H4 (cell line): Measurements from ENCODE around the gene MANSC1. TPM values are rescaled to one million over a fixed set of nuclear protein-coding genes. Genes with fewer than 3 reads are reported as not detected.
"Not testable (repeated sequence)": the region's sequence is repeated elsewhere in the genome, so short reads cannot be mapped to it uniquely, and the experiment has no call there.

Experiments used
- DNase-seq: peaks from one replicate; pipeline ENCODE4 v3.0.0-alpha.2; 2015; ENCODE audit warnings: low spot score
- total RNA-seq: library from RNA; depleted of rRNA; stranded (reverse); fragments of >200 nt; shearing (Covaris generic); gene quantifications from 2 replicates; pipeline ENCODE4 v1.2.3, GENCODE V29; 2014

MANSC1 gene
- total RNA-seq, 1 experiment from 2014 or later, result 0.52 TPM

DNA sequence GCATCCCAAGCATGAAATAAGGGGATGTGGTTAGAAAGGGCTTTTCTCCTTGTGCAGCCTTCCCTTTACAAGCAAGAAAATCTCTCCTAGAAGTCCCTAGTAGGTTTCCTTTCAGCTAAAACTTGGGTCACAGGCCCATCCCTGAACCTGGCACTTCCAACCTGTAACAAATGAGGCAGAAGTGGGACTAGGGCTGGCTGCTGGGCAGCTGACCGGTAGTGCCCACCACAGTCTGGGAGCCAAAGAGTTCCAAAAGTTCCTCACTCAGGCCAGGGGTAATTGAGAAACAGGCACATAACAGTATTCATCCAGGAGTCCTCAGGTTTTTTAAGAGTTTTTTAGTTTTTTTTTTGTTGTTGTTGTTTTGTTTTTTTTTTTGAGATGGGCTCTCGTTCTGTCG is 23.8 kb downstream of the MANSC1 start:
- DNase-seq, result no peak

- DNase-seq, result no peak
Measured at GRCh38 chr12:12323591-12323990, 26.5 kb downstream of the MANSC1 start.

- no peak for DNase-seq
Measured at GRCh38 chr12:12323118-12323517, 26.9 kb downstream of the MANSC1 start.

GRCh38 chr12:12319451-12320183 is 30.4 kb downstream of the MANSC1 start:
- no peak for DNase-seq

GRCh38 chr12:12315838-12316237 is 34.2 kb downstream of the MANSC1 start:
- no peak for DNase-seq

DNA sequence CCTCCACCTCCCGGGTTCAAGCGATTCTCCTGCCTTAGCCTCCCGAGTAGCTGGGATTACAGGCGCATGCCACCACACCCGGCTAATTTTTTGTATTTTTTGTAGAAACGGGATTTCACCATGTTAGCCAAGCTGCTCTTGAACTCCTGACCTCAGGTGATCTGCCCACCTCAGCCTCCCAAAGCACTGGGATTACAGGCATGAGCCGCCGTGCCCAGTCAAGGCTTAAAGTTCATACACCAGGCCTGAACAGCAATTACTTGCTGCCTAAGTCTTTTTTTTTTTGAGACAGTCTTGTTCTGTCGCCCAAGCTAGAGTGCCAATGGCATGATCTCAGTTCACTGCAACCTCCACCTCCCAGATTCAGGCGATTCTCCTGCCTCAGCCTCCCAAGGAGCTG is 39.3 kb downstream of the MANSC1 start:
- not testable (repeated sequence) for DNase-seq

DNA sequence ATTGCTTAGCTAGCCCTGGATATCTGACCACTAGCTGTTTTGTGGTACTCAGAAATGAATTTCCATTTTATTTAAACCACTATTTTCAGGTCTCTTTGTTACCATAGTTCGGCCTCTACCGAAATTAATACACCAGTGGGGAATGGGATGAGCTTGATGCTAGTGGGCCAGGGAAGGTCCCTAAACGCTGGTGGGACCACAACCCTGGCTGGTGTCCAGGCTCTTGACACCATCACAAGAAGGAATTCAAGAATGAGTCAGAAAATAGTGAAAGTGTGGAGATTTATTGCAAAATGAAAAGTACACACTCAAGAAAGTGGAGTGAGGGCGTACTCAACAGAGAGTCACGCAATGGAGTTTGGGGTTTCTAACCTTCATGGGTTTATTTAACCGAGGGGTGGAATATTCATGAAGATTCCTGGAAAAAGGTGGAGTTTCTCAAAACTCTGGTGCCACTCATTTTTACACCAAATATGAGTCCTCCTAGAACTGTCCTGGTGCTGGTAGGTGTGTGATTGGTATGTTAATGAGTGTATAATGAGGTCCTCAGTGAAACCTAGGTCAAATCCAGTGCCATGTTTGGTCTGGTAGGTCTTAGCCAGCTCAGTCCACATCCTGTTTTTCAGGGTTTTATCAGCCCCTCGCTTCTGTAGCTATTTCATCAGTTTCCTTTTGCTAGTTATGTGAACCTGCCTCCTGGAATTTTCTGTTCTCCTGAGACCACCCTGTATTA is 44.3 kb downstream of the MANSC1 start:
- no peak for DNase-seq

DNA sequence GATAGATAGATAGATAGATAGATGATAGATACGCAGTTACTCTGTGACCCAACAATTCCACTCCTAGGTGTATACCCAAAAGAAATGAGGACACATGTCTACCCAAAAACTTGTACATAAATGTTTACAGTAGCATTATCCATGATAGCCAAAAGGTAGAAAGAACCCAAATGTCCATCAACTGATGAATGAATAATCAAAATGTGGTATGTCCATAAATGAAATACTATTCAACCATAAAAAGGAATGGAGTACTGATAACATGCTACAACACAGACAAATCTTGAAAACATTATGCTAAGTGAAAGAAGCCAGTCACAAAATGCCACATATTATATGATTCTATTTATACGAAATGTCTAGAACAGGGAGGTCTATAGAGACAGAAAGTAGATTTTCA is 47.1 kb downstream of the MANSC1 start:
- DNase-seq, result no peak

DNA sequence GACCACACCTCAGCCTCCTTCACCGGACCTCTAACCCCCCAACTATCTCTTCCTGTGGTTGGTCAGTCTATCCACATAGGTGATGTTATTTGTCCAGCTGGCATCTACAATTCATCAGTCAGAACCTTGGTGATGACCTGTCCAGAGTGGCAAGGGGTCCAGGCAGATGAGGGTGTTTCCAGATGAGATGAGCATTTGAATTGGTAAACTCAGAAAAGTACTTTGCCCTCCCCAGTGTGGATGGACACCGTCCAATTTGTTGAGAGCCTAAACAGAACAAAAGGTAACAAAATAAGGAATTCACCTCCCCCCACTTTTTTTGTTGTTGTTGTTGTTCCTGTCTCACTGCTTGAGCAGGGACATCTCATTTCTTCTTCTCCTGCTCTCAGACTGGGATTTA is 48.9 kb downstream of the MANSC1 start:
- DNase-seq, result no peak

DNA sequence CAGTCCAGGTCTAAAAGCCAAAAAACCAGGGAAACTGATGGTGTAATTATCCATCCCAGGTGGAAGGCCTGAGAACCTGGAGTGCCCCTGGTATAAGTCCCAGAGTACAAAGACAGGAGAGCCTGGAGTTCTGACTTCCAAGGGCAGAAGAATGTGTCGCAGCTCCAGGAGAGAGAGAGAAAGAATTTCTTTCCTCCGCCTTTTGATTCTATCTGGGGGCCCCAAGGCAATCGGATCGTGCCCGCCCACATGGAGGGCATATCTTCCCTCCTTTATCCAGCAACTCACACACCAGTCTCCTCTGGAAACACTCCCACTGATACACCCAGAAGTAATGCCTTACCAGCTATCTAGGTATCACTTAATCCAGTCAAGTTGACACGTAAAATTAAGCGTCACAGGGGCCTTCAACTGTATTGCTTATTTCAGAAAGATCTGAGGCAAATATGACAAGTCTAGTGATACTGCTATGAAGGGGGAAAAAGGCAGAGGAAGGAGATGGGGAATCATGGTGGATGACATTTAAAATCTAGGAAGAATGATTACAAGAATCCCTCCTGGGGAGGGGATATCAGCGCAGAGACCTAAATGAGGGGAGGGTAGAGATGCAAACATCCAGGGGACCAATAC is 52.7 kb downstream of the MANSC1 start:
- DNase-seq, result no peak

GRCh38 chr12:12294215-12295005 is 55.6 kb downstream of the MANSC1 start:
- DNase-seq, result no peak

- DNase-seq, result no peak
Measured at GRCh38 chr12:12290206-12290605, 59.8 kb downstream of the MANSC1 start.

DNA sequence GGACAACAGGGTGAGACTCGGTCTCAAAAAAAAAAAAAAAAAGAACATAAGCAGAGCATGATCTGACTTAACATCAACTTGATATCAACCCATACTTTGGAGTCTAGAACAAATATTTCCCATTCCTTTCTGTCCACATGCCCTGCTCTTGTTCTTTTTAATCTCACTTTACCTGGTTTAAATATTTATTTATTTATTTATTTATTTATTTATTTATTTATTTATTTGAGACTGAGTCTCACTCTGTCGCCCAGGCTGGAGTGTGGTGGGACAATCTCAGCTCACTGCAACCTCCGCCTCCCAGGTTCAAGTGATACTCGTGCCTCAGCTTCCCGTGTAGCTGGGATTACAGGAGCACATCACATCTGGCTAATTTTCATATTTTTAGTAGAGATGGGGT is 63.6 kb downstream of the MANSC1 start:
- DNase-seq, result no peak

DNA sequence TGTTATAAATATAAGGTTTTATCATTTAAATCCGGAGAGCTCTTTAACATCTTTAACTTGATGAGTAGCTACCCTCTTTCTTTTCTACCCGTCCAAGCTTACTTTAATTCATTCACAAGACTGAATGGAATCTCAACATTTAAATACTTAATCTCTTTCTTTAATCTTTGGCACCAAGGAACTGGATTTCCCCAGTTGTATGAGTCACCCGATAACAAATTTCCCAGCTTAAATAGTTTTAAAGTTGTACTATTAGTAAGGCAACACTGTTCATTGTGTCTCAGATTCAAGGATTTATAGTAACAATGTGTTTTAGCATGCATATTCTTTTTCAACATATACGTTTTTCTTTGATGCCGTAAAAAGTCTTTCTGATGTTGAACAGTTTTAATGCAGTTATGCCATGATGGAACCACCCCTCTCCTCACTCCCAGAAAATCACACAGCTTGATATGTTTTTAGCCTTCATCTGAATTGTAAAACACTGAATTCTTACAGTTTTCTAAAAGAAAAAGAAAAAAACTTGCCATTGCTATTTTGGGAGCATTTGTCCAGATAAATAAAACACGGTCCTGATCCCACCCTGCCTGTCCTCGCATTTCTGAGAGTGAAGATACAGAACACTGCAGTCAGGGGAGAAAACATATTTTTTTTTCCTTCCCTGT is 67.1 kb downstream of the MANSC1 start:
- DNase-seq, result no peak

GRCh38 chr12:12282202-12282601 is 67.8 kb downstream of the MANSC1 start:
- no peak for DNase-seq

GRCh38 chr12:12281134-12281533 is 68.9 kb downstream of the MANSC1 start:
- no peak for DNase-seq

GRCh38 chr12:12278899-12279298 is 71.1 kb downstream of the MANSC1 start:
- DNase-seq, result no peak
